DMS 273 (cell line): ENCODE measurements around the gene GTSE1.

Experiments used
- DNase-seq: peaks from one replicate; lab custom pipeline; 2025; ENCODE audit not compliant: unreplicated experiment; lab: John Stamatoyannopoulos, UW

GTSE1 gene

DNA sequence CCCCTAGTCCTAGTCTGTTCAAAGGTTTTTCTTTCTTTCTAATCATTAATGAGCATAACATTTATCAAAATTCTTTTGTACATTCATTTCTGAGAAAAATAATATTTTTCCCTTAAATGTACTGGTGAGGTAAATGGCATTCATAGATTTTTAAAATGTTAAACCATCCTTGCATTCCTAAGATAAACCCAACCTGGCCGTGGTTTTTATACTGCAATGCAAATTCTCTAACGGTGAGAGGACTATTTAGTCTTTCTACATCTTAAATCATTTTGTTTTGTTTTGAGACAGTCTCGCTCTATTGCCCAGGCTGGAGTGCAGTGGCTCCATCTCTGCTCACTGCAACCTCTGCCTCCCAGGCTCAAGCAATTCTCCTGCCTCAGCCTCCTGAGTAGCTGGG lies 79.4 kb downstream of the GTSE1 start:
- no peak for DNase-seq

DNA sequence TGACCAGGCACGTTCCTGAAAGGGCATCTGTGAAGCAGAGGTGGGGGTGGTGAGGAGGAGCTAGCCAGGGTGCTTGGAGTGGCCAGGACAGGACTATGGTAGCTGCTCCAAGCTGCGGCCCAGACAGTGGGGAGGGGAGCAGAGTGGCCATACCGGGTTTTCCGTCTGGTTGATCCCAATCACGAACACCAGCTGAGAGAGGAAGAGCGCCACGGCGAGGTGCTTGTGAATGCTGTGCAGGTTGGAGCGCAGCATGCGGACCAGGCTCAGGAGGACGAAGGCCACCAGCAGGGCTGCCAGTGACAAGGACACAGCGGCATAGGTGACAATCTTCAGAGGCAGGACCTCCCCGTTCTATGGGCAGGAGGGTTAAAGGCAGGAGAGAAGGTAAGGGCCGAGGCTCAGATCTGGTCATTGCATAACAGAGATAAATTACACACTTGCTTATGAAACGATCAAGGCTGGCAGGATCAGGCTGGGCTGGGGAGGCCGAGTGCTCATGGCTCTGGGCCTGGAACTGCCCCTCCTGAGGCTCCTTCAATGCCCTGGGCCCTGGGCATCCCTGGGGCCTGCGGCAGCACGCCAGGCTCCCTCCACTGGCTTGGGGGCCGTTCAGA lies 80.3 kb downstream of the GTSE1 start:
- DNase-seq: no peak

DNA sequence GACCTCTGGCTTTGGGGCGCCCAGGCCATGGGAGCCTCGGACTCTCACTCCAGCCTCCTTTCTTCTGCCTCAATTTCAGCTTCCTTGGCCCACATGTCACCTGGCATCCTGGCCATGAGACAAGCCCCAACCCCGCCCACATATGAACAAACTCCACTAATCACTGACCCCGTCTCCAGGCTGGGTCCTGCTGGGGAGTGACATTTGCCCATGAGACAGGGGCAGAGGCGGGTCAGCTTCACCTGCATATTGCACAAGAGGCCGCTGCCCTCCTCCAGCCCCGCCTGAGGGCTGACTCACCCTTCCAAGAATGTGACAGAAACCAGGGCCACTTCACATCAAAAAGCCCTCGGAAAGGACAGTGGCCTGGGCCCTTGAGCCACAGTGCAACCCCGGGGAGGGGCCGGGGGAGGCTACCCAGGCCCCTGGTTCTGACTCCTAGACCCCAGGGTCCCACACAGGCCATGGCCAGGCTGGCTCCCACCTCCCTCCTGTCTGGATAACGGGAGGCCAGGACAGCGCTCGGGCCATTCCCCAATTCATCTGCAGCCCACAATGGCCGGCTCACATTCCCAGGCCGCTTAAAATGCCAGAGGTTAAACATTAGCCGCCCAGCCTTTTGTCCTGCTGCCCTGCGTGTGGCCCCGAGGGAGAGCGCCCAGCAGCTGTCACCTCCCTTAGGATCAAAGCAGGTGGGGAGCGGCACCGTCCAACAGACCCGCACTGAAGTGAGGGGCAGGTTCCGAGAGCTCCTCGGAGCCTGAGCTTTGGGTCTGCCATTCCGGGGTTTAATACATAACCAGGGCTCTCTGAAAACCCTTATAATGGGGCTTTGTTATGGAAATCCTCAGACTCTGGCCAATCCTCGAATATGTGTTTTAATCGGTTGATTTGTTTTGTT lies 81.1 kb downstream of the GTSE1 start:
- no peak for DNase-seq

DNA sequence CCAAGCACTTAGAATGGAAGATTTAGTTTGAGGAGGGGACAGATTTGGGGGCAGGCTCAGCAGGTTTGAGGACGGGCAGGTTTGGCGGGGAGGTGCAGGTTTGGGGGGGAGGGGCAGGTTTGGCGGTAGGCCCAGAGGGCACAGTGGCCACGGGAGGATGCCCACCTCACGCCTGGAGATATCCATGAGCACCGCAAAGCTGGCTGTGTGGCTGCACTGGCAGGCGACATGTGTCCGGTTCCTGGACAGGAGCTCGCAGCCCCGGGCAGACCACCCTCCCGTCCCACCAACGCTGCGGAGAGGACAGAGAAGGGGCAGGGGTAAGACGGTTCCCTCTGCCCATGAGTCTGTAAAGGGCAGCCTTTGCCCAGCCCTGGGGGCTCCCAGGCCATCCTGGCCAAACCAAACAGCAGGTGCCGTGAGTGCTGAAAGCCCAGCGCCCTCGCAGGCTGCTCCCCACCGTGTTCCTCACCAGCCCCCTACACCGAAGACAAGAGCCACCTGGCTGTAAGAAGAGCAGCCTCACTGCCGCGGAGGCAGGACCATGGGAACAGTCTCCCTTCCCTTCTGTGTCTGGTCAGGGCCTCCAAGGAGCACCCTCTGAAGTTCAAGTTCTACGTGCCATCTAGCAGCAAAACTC lies 81.9 kb downstream of the GTSE1 start:
- no peak for DNase-seq

DNA sequence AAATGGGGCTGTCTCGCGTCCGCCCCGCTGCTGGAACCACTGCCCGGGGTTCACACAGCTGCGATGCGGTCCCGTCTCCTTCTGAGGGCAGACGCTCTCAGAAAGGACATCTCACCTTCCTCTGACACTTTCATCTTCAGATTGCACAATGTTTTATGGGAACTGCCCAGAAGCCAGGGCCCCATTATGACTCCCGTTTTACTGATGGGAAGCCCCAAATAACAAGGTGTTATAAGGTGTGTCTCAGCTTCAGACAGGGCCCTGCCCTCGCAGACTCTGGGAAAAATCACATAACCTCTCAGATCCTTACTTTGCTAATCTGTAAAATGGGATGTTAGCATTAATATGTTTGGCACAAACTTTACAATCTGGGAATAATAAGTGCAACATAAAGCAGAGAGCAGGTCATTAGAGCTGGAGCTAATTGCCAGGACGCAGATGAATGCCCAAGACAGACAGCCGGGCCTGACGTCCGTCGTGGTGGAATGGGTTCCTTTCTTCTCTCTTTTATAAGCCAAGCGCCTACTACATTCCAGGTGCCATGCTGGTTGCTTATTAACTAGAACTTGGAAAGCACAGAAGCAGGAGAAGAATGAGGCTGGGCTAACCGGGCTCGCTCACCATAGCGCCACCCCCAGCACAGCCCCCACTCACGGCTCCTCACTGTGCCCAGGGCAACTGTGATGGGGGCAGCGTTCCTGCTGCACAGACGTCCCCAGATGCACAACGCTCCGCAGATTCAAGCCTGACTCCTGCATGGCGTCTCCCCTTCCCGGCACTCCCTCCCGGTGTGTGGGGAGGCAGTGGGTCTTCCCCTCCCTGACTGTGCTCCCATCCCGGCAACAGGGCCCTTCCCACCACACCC lies 82.6 kb downstream of the GTSE1 start:
- DNase-seq: no peak

DNA sequence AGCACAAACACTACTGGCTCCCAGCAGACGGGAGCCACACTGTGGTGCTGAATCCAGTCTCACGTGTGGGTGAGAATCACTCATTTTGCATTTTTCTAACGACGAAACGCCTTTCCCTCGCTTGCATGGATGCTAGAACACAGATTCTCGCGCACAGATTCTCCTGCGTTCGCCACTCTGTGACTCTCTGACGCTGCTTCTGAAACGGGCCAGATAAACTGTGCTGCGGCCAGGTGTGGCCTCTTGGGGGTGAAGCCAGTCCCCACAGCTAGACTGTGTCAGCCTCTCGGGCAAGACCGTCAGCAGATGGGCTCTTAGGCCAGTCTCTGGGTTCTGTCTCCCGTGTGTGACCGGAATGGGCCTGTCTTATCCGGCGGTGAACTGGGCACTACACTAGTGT lies 83.4 kb downstream of the GTSE1 start:
- DNase-seq: no peak
